HCT116 (cell line): Measurements from ENCODE around the gene FURIN. TPM values are rescaled to one million over a fixed set of nuclear protein-coding genes. Genes with fewer than 3 reads are reported as not detected.

ENCODE experiments used
- ATAC-seq: fragments of 200-7000 bp; cut with Tn5 transposase; 2 replicates; pipeline ENCODE4 v1.9.1; 2020; ENCODE audit warnings: mild to moderate bottlenecking, moderate library complexity
- Bru-seq: library from RNA; stranded (reverse); fragments of 400-500 nt; gene quantifications from one replicate; lab custom pipeline; 2021; lab: Mats Ljungman, UMichigan
- BruChase-seq, 2 experiments: library from RNA; stranded (reverse); fragments of 400-500 nt; gene quantifications; one replicate each; lab custom pipeline; 2021; lab: Mats Ljungman, UMichigan
- BruUV-seq: library from RNA; stranded (reverse); fragments of 400-500 nt; replicated peaks from 2 replicates; lab custom pipeline; 2021; lab: Mats Ljungman, UMichigan
- CTCF ChIA-PET: fragments of 300-600 bp; sonication (Branson Sonifier 250); formaldehyde crosslinking; loops from one replicate; lab custom pipeline; 2021; ENCODE audit warnings: antibody characterized with exemption; lab: Charles Lee
- POLR2A ChIA-PET: fragments of 300-600, 350-600 bp; sonication (Branson Sonifier 250); formaldehyde crosslinking; loops from one replicate; lab custom pipeline; 2021; ENCODE audit warnings: antibody characterized with exemption; lab: Charles Lee
- RAD21 ChIA-PET, 2 experiments: fragments of 300-600 bp; sonication (Branson Sonifier 250); formaldehyde crosslinking; loops; one replicate each; lab custom pipeline; 2023; ENCODE audit warnings: low total read pairs in 2 of 2; ENCODE audit not compliant: uncharacterized antibody in 2 of 2, unreplicated experiment in 2 of 2, low non-redundant PET in 1 of 2; lab: Charles Lee
- DNase-seq: peaks from one replicate; pipeline ENCODE4 v3.0.0-alpha.2; 2010; ENCODE audit warnings: low read depth, low spot score
- H2AFZ ChIP-seq: fragments of 200-600 bp; shearing (Covaris generic), sonication (generic); 2 replicates; pipeline ENCODE4 v1.6.1; 2017; ENCODE audit warnings: low read depth, mixed run types, mixed read lengths, antibody characterized with exemption, low read length; ENCODE audit not compliant: poor library complexity, severe bottlenecking
- H3K27ac ChIP-seq: 2 replicates; pipeline ENCODE4 v1.5.1; 2012; ENCODE audit warnings: low read depth, low read length
- H3K27me3 ChIP-seq: fragments of 200-600 bp; sonication (generic); 2 replicates; pipeline ENCODE4 v1.6.1; 2016; ENCODE audit warnings: mixed run types, low read length, mixed read lengths; ENCODE audit not compliant: insufficient read depth
- H3K36me3 ChIP-seq, 2 experiments: fragments of 200-500 bp in 1 of 2; fragments of 200-600 bp in 1 of 2; sonication (Bioruptor generic) in 1 of 2; sonication (generic) in 1 of 2; 2 replicates each; pipeline versions ENCODE4 v1.5.1 to v1.6.1; 2014 to 2016; ENCODE audit warnings: low read length in 2 of 2, inconsistent platforms in 1 of 2, mixed read lengths in 1 of 2, mixed run types in 1 of 2; ENCODE audit not compliant: insufficient read depth in 2 of 2, control insufficient read depth in 1 of 2
- H3K4me1 ChIP-seq, 2 experiments: fragments of 200-600 bp in 1 of 2; sonication (generic) in 1 of 2; 2 replicates each; pipeline versions ENCODE4 v1.5.1 to v1.6.1; 2012 to 2017; ENCODE audit warnings: low read length in 2 of 2, inconsistent platforms in 1 of 2, mild to moderate bottlenecking in 1 of 2, mixed read lengths in 1 of 2, mixed run types in 1 of 2, moderate library complexity in 1 of 2; ENCODE audit not compliant: insufficient read depth in 2 of 2, control insufficient read depth in 1 of 2
- H3K4me2 ChIP-seq: fragments of 200-600 bp; sonication (generic); 2 replicates; pipeline ENCODE4 v1.6.1; 2017; ENCODE audit warnings: mixed run types, low read length, mixed read lengths
- H3K4me3 ChIP-seq, 2 experiments: fragments of 200-600 bp in 1 of 2; sonication (generic) in 1 of 2; replicated peaks in 1 of 2; 2 replicates each; pipeline ENCODE4 v1.5.1; 2011 to 2016; ENCODE audit warnings: low read length in 2 of 2, control low read depth in 1 of 2, low read depth in 1 of 2, mild to moderate bottlenecking in 1 of 2, mixed read lengths in 1 of 2, mixed run types in 1 of 2
- H3K79me2 ChIP-seq: fragments of 200-600 bp; sonication (generic); 2 replicates; pipeline ENCODE4 v1.6.1; 2017; ENCODE audit warnings: mild to moderate bottlenecking, mixed run types, low read length, moderate library complexity, mixed read lengths; ENCODE audit not compliant: insufficient read depth
- H3K9ac ChIP-seq: fragments of 200-600 bp; sonication (generic); 2 replicates; pipeline ENCODE4 v1.6.1; 2016; ENCODE audit warnings: low read length, mixed read lengths
- H3K9me2 ChIP-seq: fragments of 200-600 bp; sonication (generic), shearing (Covaris generic); 2 replicates; pipeline ENCODE4 v1.6.1; 2017; ENCODE audit warnings: mixed run types, mild to moderate bottlenecking, moderate library complexity; ENCODE audit not compliant: insufficient read depth
- H3K9me3 ChIP-seq, 2 experiments: fragments of 200-500 bp in 1 of 2; fragments of 200-600 bp in 1 of 2; sonication (Bioruptor generic) in 1 of 2; sonication (generic) in 1 of 2; 2 replicates each; pipeline ENCODE4 v1.6.1; 2014 to 2017; ENCODE audit warnings: low read length in 2 of 2, mixed read lengths in 2 of 2, inconsistent platforms in 1 of 2, low read depth in 1 of 2, mild to moderate bottlenecking in 1 of 2, mixed run types in 1 of 2, moderate library complexity in 1 of 2; ENCODE audit not compliant: control insufficient read depth in 1 of 2, insufficient read depth in 1 of 2
- H4K20me1 ChIP-seq: fragments of 200-600 bp; sonication (generic), shearing (Covaris generic); 2 replicates; pipeline ENCODE4 v1.6.1; 2017; ENCODE audit warnings: mixed run types, mild to moderate bottlenecking, moderate library complexity; ENCODE audit not compliant: insufficient read depth
- CEBPB ChIP-seq: IDR thresholded peaks from 2 replicates; pipeline ENCODE4 v1.6.1; 2012; ENCODE audit warnings: low read depth
- CTCF ChIP-seq, 3 experiments: fragments of 200-600 bp in 1 of 3; sonication (generic) in 1 of 3; IDR thresholded peaks in 2 of 3; conservative IDR thresholded peaks in 1 of 3; 2 replicates each; pipeline ENCODE4 v1.5.1; 2012 to 2017; ENCODE audit warnings: low read depth in 2 of 3, low read length in 2 of 3, antibody characterized with exemption in 1 of 3, borderline replicate concordance in 1 of 3, control low read depth in 1 of 3, mild to moderate bottlenecking in 1 of 3, mixed read lengths in 1 of 3, mixed run types in 1 of 3, moderate library complexity in 1 of 3; ENCODE audit not compliant: insufficient read depth in 1 of 3
- EGR1 ChIP-seq: IDR thresholded peaks from 2 replicates; pipeline ENCODE4 v1.6.1; 2012; ENCODE audit warnings: low read depth
- ELF1 ChIP-seq: IDR thresholded peaks from 2 replicates; pipeline ENCODE4 v1.6.1; 2012; ENCODE audit warnings: low read depth, borderline replicate concordance
- JUND ChIP-seq: IDR thresholded peaks from 2 replicates; pipeline ENCODE4 v1.6.1; 2012
- MAX ChIP-seq: IDR thresholded peaks from 2 replicates; pipeline ENCODE4 v1.6.1; 2012
- POLR2AphosphoS5 ChIP-seq: IDR thresholded peaks from 2 replicates; pipeline ENCODE4 v1.6.1; 2011; ENCODE audit warnings: mild to moderate bottlenecking, low read depth, low read length, moderate library complexity
- RAD21 ChIP-seq: IDR thresholded peaks from 2 replicates; pipeline ENCODE4 v1.6.1; 2012; ENCODE audit warnings: low read depth, mild to moderate bottlenecking
- REST ChIP-seq: IDR thresholded peaks from 2 replicates; pipeline ENCODE4 v1.6.1; 2012; ENCODE audit warnings: low read depth
- SP1 ChIP-seq: IDR thresholded peaks from 2 replicates; pipeline ENCODE4 v1.6.1; 2012; ENCODE audit warnings: low read depth
- SRF ChIP-seq: IDR thresholded peaks from 2 replicates; pipeline ENCODE4 v1.6.1; 2012; ENCODE audit warnings: low read depth
- TCF7L2 ChIP-seq: IDR thresholded peaks from 2 replicates; pipeline ENCODE4 v1.7.0; 2011; ENCODE audit warnings: borderline replicate concordance, inconsistent platforms; ENCODE audit not compliant: insufficient read depth, insufficient read length; ENCODE audit errors: extremely low read depth
- ZFX ChIP-seq: fragments of 450-650 bp; IDR thresholded peaks from 2 replicates; pipeline ENCODE4 v1.6.1; 2017
- intact Hi-C: fragments of 100-400 bp; cut with micrococcal nuclease; formaldehyde crosslinking; loops from 2 replicates; pipeline ENCODE4 v1.10.0; 2022
- long read RNA-seq: library from polyadenylated mRNA; unstranded; transcript quantifications from one replicate; pipeline ENCODE4 v2.0.0, GENCODE V29; 2021; ENCODE audit not compliant: unreplicated experiment
- polyA plus RNA-seq: library from polyadenylated mRNA; unstranded; fragments of >200 nt; gene quantifications from 2 replicates; pipeline ENCODE4 v1.2.1, GENCODE V29; 2012; ENCODE audit warnings: missing spikeins
- total RNA-seq: library from RNA; stranded (reverse); gene quantifications from one replicate; pipeline ENCODE4 v1.2.1, GENCODE V29; 2021; ENCODE audit not compliant: unreplicated experiment

FURIN gene
- total RNA-seq: 42.0 TPM
- polyA plus RNA-seq: 44.6 and 49.9 TPM in 2 replicates
- percentile 60 among the genes with signal in this experiment for Bru-seq, nascent RNA
- BruChase-seq, experiment 1, labeled RNA remaining after a 6-hour chase: percentile 86 among the genes with signal in this experiment
- BruChase-seq, experiment 2, labeled RNA remaining after a 2-hour chase: percentile 72 among the genes with signal in this experiment
- long read RNA-seq, full-length matches to known transcripts: 3 of 42 reads
- long read RNA-seq, partial matches to known transcripts: 37 of 42 reads
- long read RNA-seq, other reads (novel, unspliced or antisense): 2 of 42 reads

GRCh38 chr15:90868261-90868689 lies at the start of gene FURIN:
TSS of gene FURIN (plus strand) at chr15:90868588. CDS start at chr15:90875741, 7,153 bp downstream.
- Histone ChIP-seq H3K27ac (peak within 1 kb of the TSS; percentile 95), H3K9me3 (no peaks in the 10 kb centered on the region), H3K4me1 (peaks cover 45 to 63% of the 10 kb centered on the region in 2 experiments), H3K9ac (peak within 1 kb of the TSS; percentile 83), H3K4me3 (peak within 1 kb of the TSS; percentile 3 to 86; a peak in 3 of 4 replicates), H3K79me2 (peaks cover 20% of the 10 kb centered on the region), H2AFZ (no peak within 1 kb of the TSS), H3K36me3 (no peaks in the 10 kb centered on the region), H3K4me2 (peak within 1 kb of the TSS; percentile 97), H4K20me1 (no peaks in the 10 kb centered on the region), H3K27me3 (no peaks in the 10 kb centered on the region), H3K9me2 (no peaks in the 10 kb centered on the region)
- peak; percentile 80 for TF ChIP-seq POLR2AphosphoS5
- no peak for TF ChIP-seq ZFX
- BruUV-seq: no TSS peak
- CTCF ChIA-PET: interaction anchor here (1.0 to 1.7 kb wide), 3 partner anchors 18 to 218 kb away, joined by 3 to 4 read pairs (median 4); no protein-coding TSS in a partner anchor
- ATAC-seq (peak; percentile 42), DNase-seq (peak; percentile 59)
- RAD21 ChIA-PET: interaction anchor here in 1 of 2 experiments (0.6 kb wide), 1 partner anchor 150 kb away, joined by 3 read pairs; no protein-coding TSS in a partner anchor
- POLR2A ChIA-PET: interaction anchor here (1.0 to 1.4 kb wide), 3 partner anchors 14 to 67 kb away, joined by 3 to 5 read pairs (median 4); partner anchors contain the start of gene UNC45A
- intact Hi-C loops: no loop called here

DNA sequence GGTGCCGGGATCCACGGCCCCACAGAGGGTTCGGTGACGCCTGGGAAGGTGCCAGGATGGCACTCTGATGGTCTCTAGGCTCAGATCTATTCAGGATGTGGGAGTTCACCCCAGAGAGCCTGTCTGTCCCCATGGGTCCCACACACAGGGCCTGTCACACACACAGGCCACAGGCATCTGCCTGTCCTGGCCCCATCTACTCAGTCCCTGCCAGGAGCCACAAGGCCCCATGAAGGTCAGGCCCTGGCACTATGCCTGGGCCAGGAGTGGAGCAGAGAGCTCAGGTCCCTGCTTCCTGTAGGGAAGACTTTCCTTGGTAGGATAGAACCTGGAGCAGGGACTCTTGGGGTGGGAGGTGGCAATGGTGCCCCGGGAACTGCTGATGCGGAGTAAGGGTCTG lies 49.0 kb upstream of the FURIN start:
- RAD21 ChIA-PET: no interaction called here
- CTCF ChIA-PET: no interaction called here
- POLR2A ChIA-PET: no interaction called here
- TF ChIP-seq CTCF (IDR thresholded peaks at IDR 0.05 in 2 of 3, conservative IDR thresholded peaks at IDR 0.05 in 1 of 3; ENCODE audit: borderline replicate concordance in 1 of 3, insufficient read depth in 1 of 3, low read depth in 2 of 3, low read length in 2 of 3) (no peak), EGR1 (no peak), RAD21 (no peak), SP1 (no peak), POLR2AphosphoS5 (no peak), REST (no peak), JUND (no peak), ZFX (no peak), TCF7L2 (no peak), SRF (no peak), CEBPB (no peak), MAX (no peak), ELF1 (no peak)

More for the DNA sequence above, 49.0 kb upstream of the FURIN start:
- Histone ChIP-seq H3K79me2 (no peaks in the 10 kb centered on the region), H3K4me2 (no peak overlapping the region), H3K9me3 (no peaks in the 10 kb centered on the region), H3K9ac (no peak overlapping the region), H3K36me3 (no peaks in the 10 kb centered on the region), H3K4me1 (peaks cover 0 to 3% of the 10 kb centered on the region in 2 experiments; a peak in 1 of 4 replicates), H3K27ac (no peak overlapping the region), H2AFZ (no peak overlapping the region), H3K9me2 (no peaks in the 10 kb centered on the region), H4K20me1 (no peaks in the 10 kb centered on the region), H3K4me3 (no peak overlapping the region), H3K27me3 (no peaks in the 10 kb centered on the region)
- ATAC-seq: 0 out of 2 replicates have a peak, but pooled peaks have one; percentile 17
- no TSS peak for BruUV-seq
- DNase-seq: no peak
- intact Hi-C loops: no loop called here
